A549 (cell line): ENCODE results near the gene CTNNA3.

ENCODE experiments used
- ATOH8 ChIP-seq: fragments of 250-450 bp; sonication (Bioruptor Pico); IDR thresholded peaks from 2 replicates; pipeline ENCODE4 v1.5.0; 2020; ENCODE audit warnings: low read depth, mild to moderate bottlenecking, moderate library complexity
- CBX2 ChIP-seq: fragments of 200-600 bp; sonication (generic); IDR thresholded peaks from 2 replicates; pipeline ENCODE4 v1.6.1; 2016; ENCODE audit warnings: low read depth, mild to moderate bottlenecking, borderline replicate concordance
- CTCF ChIP-seq: fragments of >200 bp; sonication (Bioruptor Twin); formaldehyde crosslinking; IDR thresholded peaks from 3 replicates; pipeline ENCODE4 v1.5.1; 2016
- EHMT2 ChIP-seq: fragments of 200-600 bp; sonication (generic); IDR thresholded peaks from 2 replicates; pipeline ENCODE4 v1.6.1; 2016; ENCODE audit warnings: antibody characterized with exemption, low read depth, mild to moderate bottlenecking, moderate library complexity
- EP300 ChIP-seq, 2 experiments: fragments of >200 bp; sonication (Bioruptor Twin); formaldehyde crosslinking; IDR thresholded peaks; 2 replicates in 1 of 2; 3 replicates in 1 of 2; pipeline ENCODE4 v1.6.1; 2016 to 2017
- HMGXB4 ChIP-seq: fragments of 250-450 bp; sonication (Bioruptor Pico); IDR thresholded peaks from 2 replicates; pipeline ENCODE4 v1.5.0; 2021; ENCODE audit warnings: mild to moderate bottlenecking, moderate library complexity, borderline replicate concordance
- NFE2L2 ChIP-seq: fragments of 150-350 bp; conservative IDR thresholded peaks from 2 replicates; pipeline ENCODE4 v1.6.1; 2014; ENCODE audit warnings: low read length
- POLR2A ChIP-seq: IDR thresholded peaks from 2 replicates; pipeline ENCODE4 v1.6.1; 2012; ENCODE audit warnings: mild to moderate bottlenecking, low read length
- RAD21 ChIP-seq, 2 experiments: fragments of >200 bp in 1 of 2; sonication (Bioruptor Twin) in 1 of 2; formaldehyde crosslinking in 1 of 2; IDR thresholded peaks in 1 of 2; conservative IDR thresholded peaks in 1 of 2; 2 replicates in 1 of 2; 3 replicates in 1 of 2; pipeline ENCODE4 v1.6.1; 2012 to 2018; ENCODE audit warnings: inconsistent platforms in 1 of 2
- REST ChIP-seq: fragments of 200-600 bp; sonication (generic); IDR thresholded peaks from 2 replicates; pipeline ENCODE4 v1.6.1; 2016; ENCODE audit warnings: antibody characterized with exemption, mild to moderate bottlenecking, moderate library complexity
- RFX5 ChIP-seq: fragments of 450-650 bp; IDR thresholded peaks from 2 replicates; pipeline ENCODE4 v1.7.1; 2014; ENCODE audit warnings: antibody characterized with exemption, mild to moderate bottlenecking, moderate library complexity
- SREBF2 ChIP-seq: fragments of 450-650 bp; IDR thresholded peaks from 2 replicates; pipeline ENCODE4 v1.6.1; 2014; ENCODE audit warnings: mild to moderate bottlenecking, moderate library complexity
- ZNF302 ChIP-seq: fragments of 250-450 bp; sonication (Bioruptor Pico); IDR thresholded peaks from 2 replicates; pipeline ENCODE4 v1.9.0; 2021; ENCODE audit warnings: inconsistent platforms, mild to moderate bottlenecking, moderate library complexity

GRCh38 chr10:66836771-66837170, 859.2 kb downstream of the CTNNA3 start:
- TF ChIP-seq POLR2A (no peak), EHMT2 (no peak), REST (no peak), EP300 (IDR thresholded peaks at IDR 0.05) (no peak), SREBF2 (no peak), HMGXB4 (CRISPR knock-in tag) (no peak), CTCF (no peak), RAD21 (conservative IDR thresholded peaks at IDR 0.05 in 1 of 2, IDR thresholded peaks at IDR 0.05 in 1 of 2) (no peak), CBX2 (no peak), NFE2L2 (no peak), ATOH8 (no peak), RFX5 (no peak), ZNF302 (CRISPR knock-in tag) (no peak)
